ENCODE measurements around the gene NLRP1.

DNA sequence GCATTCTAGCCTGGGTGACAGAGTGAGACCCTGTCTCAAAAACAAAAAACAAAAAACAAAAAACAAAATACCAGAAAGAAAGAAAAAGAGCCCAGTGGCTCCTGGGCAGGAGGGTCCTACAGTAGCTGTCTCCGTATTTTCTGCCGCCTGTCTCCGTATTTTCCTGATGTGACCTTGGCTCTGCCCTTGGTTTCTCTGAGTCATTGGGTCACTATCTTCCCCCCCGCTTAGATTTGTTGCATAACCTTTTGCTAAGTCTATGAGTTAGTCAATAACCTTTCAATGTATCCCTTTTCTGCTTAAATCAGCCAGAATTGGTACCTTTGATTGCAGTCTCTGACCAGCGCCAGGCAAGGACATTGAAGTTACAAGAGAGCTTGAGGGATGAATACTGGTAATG lies 61.1 kb downstream of the NLRP1 start:
- TF ChIP-seq POLR2AphosphoS5 (IDR thresholded peaks at IDR 0.05) = no peak
- TF ChIP-seq SMC3 (conservative IDR thresholded peaks at IDR 0.05; ENCODE audit: poor library complexity) = no peak
- no peak for TF ChIP-seq MXI1 (conservative IDR thresholded peaks at IDR 0.05; ENCODE audit: poor library complexity, severe bottlenecking)
- TF ChIP-seq TAF1 (IDR thresholded peaks at IDR 0.05; ENCODE audit: low read depth) = no peak
- no peak for TF ChIP-seq CTCF (IDR thresholded peaks at IDR 0.05; ENCODE audit: poor library complexity, severe bottlenecking)
- no peak for TF ChIP-seq RAD21 (conservative IDR thresholded peaks at IDR 0.05)
- no peak for TF ChIP-seq EZH2 (IDR thresholded peaks at IDR 0.05; ENCODE audit: borderline replicate concordance, insufficient read depth, low read length, poor library complexity, severe bottlenecking)
- TF ChIP-seq EP300 (conservative IDR thresholded peaks at IDR 0.05; ENCODE audit: poor library complexity, severe bottlenecking) = no peak
- TF ChIP-seq REST (IDR thresholded peaks at IDR 0.05; ENCODE audit: borderline replicate concordance) = no peak
